A549 treated with GW870086 at 1 μM for 4 hours (cell line): ENCODE data around the gene SETDB2. TPM values are rescaled to one million over a fixed set of nuclear protein-coding genes. Genes with fewer than 3 reads are reported as not detected.

Experiments
- total RNA-seq: library from RNA; stranded (reverse); fragments of 200-300 nt; extraction: Qiagen RNA extraction; gene quantifications from 5 replicates; pipeline ENCODE4 v1.2.3, GENCODE V29; 2022; ENCODE audit warnings: low read depth

Gene SETDB2, protein sequence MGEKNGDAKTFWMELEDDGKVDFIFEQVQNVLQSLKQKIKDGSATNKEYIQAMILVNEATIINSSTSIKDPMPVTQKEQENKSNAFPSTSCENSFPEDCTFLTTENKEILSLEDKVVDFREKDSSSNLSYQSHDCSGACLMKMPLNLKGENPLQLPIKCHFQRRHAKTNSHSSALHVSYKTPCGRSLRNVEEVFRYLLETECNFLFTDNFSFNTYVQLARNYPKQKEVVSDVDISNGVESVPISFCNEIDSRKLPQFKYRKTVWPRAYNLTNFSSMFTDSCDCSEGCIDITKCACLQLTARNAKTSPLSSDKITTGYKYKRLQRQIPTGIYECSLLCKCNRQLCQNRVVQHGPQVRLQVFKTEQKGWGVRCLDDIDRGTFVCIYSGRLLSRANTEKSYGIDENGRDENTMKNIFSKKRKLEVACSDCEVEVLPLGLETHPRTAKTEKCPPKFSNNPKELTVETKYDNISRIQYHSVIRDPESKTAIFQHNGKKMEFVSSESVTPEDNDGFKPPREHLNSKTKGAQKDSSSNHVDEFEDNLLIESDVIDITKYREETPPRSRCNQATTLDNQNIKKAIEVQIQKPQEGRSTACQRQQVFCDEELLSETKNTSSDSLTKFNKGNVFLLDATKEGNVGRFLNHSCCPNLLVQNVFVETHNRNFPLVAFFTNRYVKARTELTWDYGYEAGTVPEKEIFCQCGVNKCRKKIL
- total RNA-seq = 1.3 to 2.5 TPM (median 1.8 TPM) in 5 replicates

DNA sequence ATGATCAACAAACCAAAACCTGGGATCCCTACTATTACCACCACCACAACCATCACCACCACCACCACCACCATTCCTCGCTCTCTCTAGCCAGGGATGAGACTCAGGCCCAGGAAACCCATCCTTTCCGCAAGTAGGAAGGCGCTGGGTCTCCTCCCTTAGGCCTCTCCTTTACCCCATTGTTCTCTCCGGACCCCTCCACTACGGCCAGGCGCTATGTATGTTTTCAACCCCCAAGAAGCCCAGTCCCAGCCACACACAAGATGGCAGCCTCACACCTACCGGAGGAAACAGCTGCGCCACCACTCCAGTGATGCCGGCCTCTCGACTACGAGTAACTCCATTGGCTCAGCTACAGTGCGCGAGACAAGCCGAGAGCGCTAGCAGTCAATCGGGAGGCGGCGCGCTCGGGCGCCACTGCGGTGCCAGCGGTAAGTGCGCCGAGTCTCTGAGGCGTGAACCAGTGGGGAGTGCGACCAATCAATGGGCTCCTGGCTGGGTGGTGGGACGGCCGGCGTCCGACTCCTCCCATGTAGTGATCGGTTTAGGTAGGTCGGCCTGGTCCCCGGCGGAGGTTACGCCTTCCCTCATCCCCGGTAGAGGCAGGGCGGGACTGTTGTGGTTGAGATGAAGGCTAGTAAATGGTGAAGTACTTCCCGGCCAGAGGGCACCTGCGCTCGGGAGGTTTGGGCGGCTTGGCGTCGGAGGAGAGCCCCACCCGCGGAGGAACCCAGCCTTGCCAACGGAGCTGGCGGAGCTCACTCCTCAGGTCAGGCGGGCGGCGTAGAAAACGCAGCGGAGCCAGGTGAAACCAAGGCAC, at the start of gene SETDB2, which contains the start of gene CAB39L:
TSS of gene SETDB2 (plus strand) at position 571 of the 820 bp plus-strand sequence. CDS start 7,620 bp downstream, outside the sequence.
TSS of gene CAB39L (minus strand) at position 361 of the 820 bp plus-strand sequence. CDS start 61,154 bp downstream, outside the sequence.

DNA sequence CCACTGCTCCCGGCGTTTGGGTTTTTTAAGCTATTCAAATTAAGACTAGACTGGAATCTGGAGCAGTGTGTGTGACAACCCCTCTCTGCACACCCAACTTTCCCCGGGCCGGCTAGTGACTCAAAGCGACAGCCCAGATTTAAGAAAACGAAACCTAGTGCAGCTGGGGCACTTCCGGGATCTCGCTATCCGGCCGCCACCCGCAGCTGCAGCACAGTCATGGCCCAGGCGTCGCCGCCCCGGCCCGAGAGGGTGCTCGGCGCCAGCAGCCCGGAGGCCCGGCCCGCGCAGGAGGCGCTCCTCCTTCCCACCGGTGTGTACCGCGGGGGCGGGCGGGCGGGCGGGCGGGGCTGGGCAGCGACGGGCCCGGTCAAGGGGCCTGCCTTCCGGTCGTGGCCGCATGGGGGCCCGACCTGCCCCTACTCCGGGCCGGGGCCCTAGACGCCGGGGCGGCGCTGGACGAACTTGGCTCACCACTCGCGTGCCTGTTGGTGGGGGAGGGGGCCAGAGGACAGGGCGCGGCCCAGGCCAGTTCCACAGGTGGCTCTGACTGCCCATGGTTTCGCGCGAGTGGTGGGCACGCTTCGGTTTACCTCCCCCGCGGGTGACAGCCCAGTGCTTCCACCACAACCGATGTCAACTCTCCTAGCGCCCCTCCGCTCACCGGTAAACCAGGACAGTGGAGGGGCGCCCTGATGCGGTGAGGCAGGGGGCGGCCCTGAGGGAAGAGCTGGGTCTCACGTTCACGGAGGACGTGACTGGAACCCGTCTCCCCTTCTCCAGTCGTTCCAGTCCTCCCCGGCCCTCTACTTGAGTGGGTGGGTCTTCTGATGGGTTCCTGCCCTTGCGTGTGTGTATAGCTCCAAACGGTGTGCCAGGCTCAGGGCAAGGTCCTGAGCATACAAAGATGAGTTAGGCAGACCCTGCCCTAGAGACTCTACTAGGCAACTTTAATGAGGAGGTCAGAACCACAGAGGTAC, 52.0 kb downstream of the SETDB2 start, which contains the start of gene PHF11:
TSS of gene PHF11 (plus strand) at position 171 of the 980 bp plus-strand sequence. CDS start at position 220, 49 bp downstream.

Other genes with a start within 250 kb of the SETDB2 start
- gene MLNR, start 223.9 kb upstream of the SETDB2 start, total RNA-seq = 0.34 to 0.63 TPM (median 0.61 TPM) in 3 of 5 replicates, not detected in the others
- 5.3 to 10.1 TPM (median 7.6 TPM) in 5 replicates for gene CDADC1, start 196.3 kb upstream of the SETDB2 start, total RNA-seq
- 1.5 to 2.5 TPM (median 1.9 TPM) in 5 replicates for gene CAB39L, start 210 bp upstream of the SETDB2 start, total RNA-seq
- 6.0 to 6.9 TPM (median 6.2 TPM) in 5 replicates for gene PHF11, start 51.7 kb downstream of the SETDB2 start, total RNA-seq
- 6.5 to 9.9 TPM (median 8.9 TPM) in 5 replicates for gene RCBTB1, start 141.3 kb downstream of the SETDB2 start, total RNA-seq
- not detected in 5 replicates for gene ARL11, start 184.2 kb downstream of the SETDB2 start, total RNA-seq
- 47.2 to 70.1 TPM (median 66.2 TPM) in 5 replicates for gene EBPL, start 247.2 kb downstream of the SETDB2 start, total RNA-seq